Stomach (tissue), 4 donors: Measurements from ENCODE around the gene SGF29.

Experiments
- CTCF ChIP-seq, 7 experiments: fragments of 450-650 bp in 4 of 7; fragments of 200-600 bp in 3 of 7; sonication (generic) in 3 of 7; IDR thresholded peaks; one replicate each; pipeline ENCODE4 v1.5.1; 2016 to 2019; ENCODE audit warnings: antibody characterized with exemption in 7 of 7, control low read depth in 2 of 7, mild to moderate bottlenecking in 1 of 7
- EP300 ChIP-seq: sonication (generic); formaldehyde crosslinking; IDR thresholded peaks from one replicate; pipeline ENCODE4 v1.6.1; 2017; ENCODE audit warnings: antibody characterized with exemption
- POLR2A ChIP-seq, 4 donors: fragments of 450-650 bp; IDR thresholded peaks; one replicate each; pipeline ENCODE4 v1.6.1; 2016; ENCODE audit warnings: antibody characterized with exemption in 4 of 4, control low read depth in 2 of 4, mild to moderate bottlenecking in 1 of 4, moderate library complexity in 1 of 4
- POLR2AphosphoS5 ChIP-seq, 3 donors: sonication (generic); formaldehyde crosslinking; IDR thresholded peaks; one replicate each; pipeline ENCODE4 v1.6.1; 2016; ENCODE audit warnings: antibody characterized with exemption in 3 of 3

GRCh38 chr16:28617874-28618273 is 64.2 kb downstream of the SGF29 start:
- TF ChIP-seq CTCF (IDR thresholded peaks at IDR 0.05) = no peak
- no peak for TF ChIP-seq EP300
- TF ChIP-seq POLR2A (IDR thresholded peaks at IDR 0.05) = no peak
- TF ChIP-seq POLR2AphosphoS5 (IDR thresholded peaks at IDR 0.05) = no peak
